Measurements from ENCODE around the gene FPGS. TPM values are rescaled to one million over a fixed set of nuclear protein-coding genes. Genes with fewer than 3 reads are reported as not detected.

The FPGS gene
- total RNA-seq, 2 donors from 2014 or later = 117 TPM

GRCh38 chr9:127806871-127807270 lies 4.2 kb downstream of the FPGS start:
- H3K9me3 ChIP-seq = no peaks in the 10 kb centered on the region
- peaks cover 0 to 5% of the 10 kb centered on the region in 2 donors for H3K36me3 ChIP-seq
- TF ChIP-seq POLR2A (IDR thresholded peaks at IDR 0.05) = no peak
- no peak for TF ChIP-seq POLR2AphosphoS5 (IDR thresholded peaks at IDR 0.05)
- no peak for TF ChIP-seq CTCF (IDR thresholded peaks at IDR 0.05)
- H3K27me3 ChIP-seq (replicated peaks; ENCODE audit: insufficient read depth) = no peaks in the 10 kb centered on the region
- H3K4me1 ChIP-seq (replicated peaks) = peaks cover 13% of the 10 kb centered on the region
- no peak overlapping the region for H3K27ac ChIP-seq
- DNase-seq (ENCODE audit: low spot score) = no peak
- WGBS = 93% methylated on average over 14 of the region's 14 CpGs
- intact Hi-C loops (cut with DNase I) = no loop called here
- no peak overlapping the region for H3K4me3 ChIP-seq

GRCh38 chr9:127808347-127809001 lies 5.8 kb downstream of the FPGS start:
- no peak for TF ChIP-seq POLR2AphosphoS5 (IDR thresholded peaks at IDR 0.05)
- TF ChIP-seq CTCF (IDR thresholded peaks at IDR 0.05) = no peak
- TF ChIP-seq POLR2A (IDR thresholded peaks at IDR 0.05) = no peak
- Histone ChIP-seq H3K27me3 (replicated peaks; ENCODE audit: insufficient read depth) (no peaks in the 10 kb centered on the region), H3K27ac (no peak overlapping the region), H3K36me3 (peaks cover 6 to 17% of the 10 kb centered on the region in 2 donors), H3K4me3 (no peak overlapping the region), H3K4me1 (replicated peaks) (peaks cover 11% of the 10 kb centered on the region), H3K9me3 (no peaks in the 10 kb centered on the region)
- intact Hi-C loops (cut with DNase I) = no loop called here
- no peak for DNase-seq (ENCODE audit: low spot score)
- WGBS = 87% methylated on average over 5 of the region's 17 CpGs

- peaks cover 7 to 23% of the 10 kb centered on the region in 2 donors for H3K36me3 ChIP-seq
- intact Hi-C loops (cut with DNase I) = no loop called here
- WGBS = 70% methylated on average over 9 of the region's 9 CpGs
- H3K4me3 ChIP-seq = no peak overlapping the region
- no peak for DNase-seq (ENCODE audit: low spot score)
- no peaks in the 10 kb centered on the region for H3K27me3 ChIP-seq (replicated peaks; ENCODE audit: insufficient read depth)
- no peak overlapping the region for H3K27ac ChIP-seq
- no peak for TF ChIP-seq CTCF (IDR thresholded peaks at IDR 0.05)
- TF ChIP-seq POLR2A (IDR thresholded peaks at IDR 0.05) = no peak
- no peak for TF ChIP-seq POLR2AphosphoS5 (IDR thresholded peaks at IDR 0.05)
- no peaks in the 10 kb centered on the region for H3K9me3 ChIP-seq
- peaks cover 6% of the 10 kb centered on the region for H3K4me1 ChIP-seq (replicated peaks)
These were observed 6.4 kb downstream of the FPGS start for GRCh38 chr9:127809002-127809539.

GRCh38 chr9:127809540-127810377 lies 7.1 kb downstream of the FPGS start:
- intact Hi-C loops (cut with DNase I) = no loop called here
- DNase-seq (ENCODE audit: low spot score) = no peak
- Histone ChIP-seq H3K27ac (no peak overlapping the region), H3K4me1 (replicated peaks) (no peaks in the 10 kb centered on the region), H3K36me3 (peaks cover 7 to 24% of the 10 kb centered on the region in 2 donors), H3K4me3 (no peak overlapping the region), H3K9me3 (no peaks in the 10 kb centered on the region), H3K27me3 (replicated peaks; ENCODE audit: insufficient read depth) (no peaks in the 10 kb centered on the region)
- TF ChIP-seq POLR2AphosphoS5 (IDR thresholded peaks at IDR 0.05) (no peak), CTCF (IDR thresholded peaks at IDR 0.05) (no peak), POLR2A (IDR thresholded peaks at IDR 0.05) (no peak)
- WGBS = 52% methylated on average over 32 of the region's 57 CpGs

All from prostate gland (tissue), 2 donors.